ENCODE data around the gene COL8A1. TPM values are rescaled to one million over a fixed set of nuclear protein-coding genes. Genes with fewer than 3 reads are reported as not detected.

The COL8A1 gene
- total and polyA plus RNA-seq, 9 of the 15 experiments (the other 6 are each of a cell fraction or from before 2014, with no cell fraction given) = 0.07 TPM; not detected in 8

- TF ChIP-seq ESRRA (IDR thresholded peaks at IDR 0.05; ENCODE audit: borderline replicate concordance, low read depth) (0 out of 2 replicates have a peak, but pooled peaks have one; percentile 17), ZNF561 (CRISPR knock-in tag; conservative IDR thresholded peaks at IDR 0.05) (peak; percentile 98), OTX1 (CRISPR knock-in tag; IDR thresholded peaks at IDR 0.05) (peak; percentile 100), ZNF707 (CRISPR knock-in tag; conservative IDR thresholded peaks at IDR 0.05) (peak; percentile 87), HLTF (IDR thresholded peaks at IDR 0.05) (no peak), KLF6 (CRISPR knock-in tag; IDR thresholded peaks at IDR 0.05; ENCODE audit: borderline replicate concordance) (peak; percentile 100), ILF3 (IDR thresholded peaks at IDR 0.05; ENCODE audit: borderline replicate concordance) (no peak), SMAD1 (IDR thresholded peaks at IDR 0.05; ENCODE audit: low read depth, low read length, partially characterized antibody) (no peak), BCOR (IDR thresholded peaks at IDR 0.05) (no peak), STAT5B (CRISPR knock-in tag; IDR thresholded peaks at IDR 0.05) (peak; percentile 93), PTTG1 (tag; IDR thresholded peaks at IDR 0.05; ENCODE audit: low read depth) (peak; percentile 100), ZNF586 (CRISPR knock-in tag; conservative IDR thresholded peaks at IDR 0.05) (peak; percentile 89), ZNF551 (CRISPR knock-in tag; IDR thresholded peaks at IDR 0.05) (no peak), ZNF444 (CRISPR knock-in tag; IDR thresholded peaks at IDR 0.05) (peak; percentile 97), E2F6 (IDR thresholded peaks at IDR 0.05; ENCODE audit: borderline replicate concordance in 1 of 2, extremely low read depth in 1 of 2, insufficient read depth in 1 of 2, insufficient read length in 1 of 2, low read depth in 1 of 2, low read length in 1 of 2, poor library complexity in 1 of 2, severe bottlenecking in 1 of 2) (no peak), ZSCAN32 (CRISPR knock-in tag; IDR thresholded peaks at IDR 0.05) (peak; percentile 95), KLF13 (tag; IDR thresholded peaks at IDR 0.05; ENCODE audit: borderline replicate concordance, low read depth) (peak; percentile 98), ESRRB (CRISPR knock-in tag; IDR thresholded peaks at IDR 0.05; ENCODE audit: borderline replicate concordance) (0 out of 2 replicates have a peak, but pooled peaks have one; percentile 37), ZNF699 (CRISPR knock-in tag; IDR thresholded peaks at IDR 0.05; ENCODE audit: insufficient replicate concordance) (peak; percentile 85), U2AF1 (optimal IDR thresholded peaks at IDR 0.05; ENCODE audit: low read depth, low read length) (no peak)
- TF ChIP-seq, protein P1, sequence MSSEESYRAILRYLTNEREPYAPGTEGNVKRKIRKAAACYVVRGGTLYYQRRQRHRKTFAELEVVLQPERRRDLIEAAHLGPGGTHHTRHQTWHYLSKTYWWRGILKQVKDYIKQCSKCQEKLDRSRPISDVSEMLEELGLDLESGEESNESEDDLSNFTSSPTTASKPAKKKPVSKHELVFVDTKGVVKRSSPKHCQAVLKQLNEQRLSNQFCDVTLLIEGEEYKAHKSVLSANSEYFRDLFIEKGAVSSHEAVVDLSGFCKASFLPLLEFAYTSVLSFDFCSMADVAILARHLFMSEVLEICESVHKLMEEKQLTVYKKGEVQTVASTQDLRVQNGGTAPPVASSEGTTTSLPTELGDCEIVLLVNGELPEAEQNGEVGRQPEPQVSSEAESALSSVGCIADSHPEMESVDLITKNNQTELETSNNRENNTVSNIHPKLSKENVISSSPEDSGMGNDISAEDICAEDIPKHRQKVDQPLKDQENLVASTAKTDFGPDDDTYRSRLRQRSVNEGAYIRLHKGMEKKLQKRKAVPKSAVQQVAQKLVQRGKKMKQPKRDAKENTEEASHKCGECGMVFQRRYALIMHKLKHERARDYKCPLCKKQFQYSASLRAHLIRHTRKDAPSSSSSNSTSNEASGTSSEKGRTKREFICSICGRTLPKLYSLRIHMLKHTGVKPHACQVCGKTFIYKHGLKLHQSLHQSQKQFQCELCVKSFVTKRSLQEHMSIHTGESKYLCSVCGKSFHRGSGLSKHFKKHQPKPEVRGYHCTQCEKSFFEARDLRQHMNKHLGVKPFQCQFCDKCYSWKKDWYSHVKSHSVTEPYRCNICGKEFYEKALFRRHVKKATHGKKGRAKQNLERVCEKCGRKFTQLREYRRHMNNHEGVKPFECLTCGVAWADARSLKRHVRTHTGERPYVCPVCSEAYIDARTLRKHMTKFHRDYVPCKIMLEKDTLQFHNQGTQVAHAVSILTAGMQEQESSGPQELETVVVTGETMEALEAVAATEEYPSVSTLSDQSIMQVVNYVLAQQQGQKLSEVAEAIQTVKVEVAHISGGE (CRISPR knock-in tag; IDR thresholded peaks at IDR 0.05) = peak in 1 of 3 experiments; percentile 87; a peak in 2 of 6 replicates
Observed at GRCh38 chr3:99776516-99777209, 138.3 kb downstream of the COL8A1 start (continued).
